ENCODE data around the gene KCNK15. TPM values are rescaled to one million over a fixed set of nuclear protein-coding genes. Genes with fewer than 3 reads are reported as not detected.

KCNK15 gene
- total RNA-seq, 4 donors from 2014 or later: 0.26 to 4.4 (median 2.0) TPM

DNA sequence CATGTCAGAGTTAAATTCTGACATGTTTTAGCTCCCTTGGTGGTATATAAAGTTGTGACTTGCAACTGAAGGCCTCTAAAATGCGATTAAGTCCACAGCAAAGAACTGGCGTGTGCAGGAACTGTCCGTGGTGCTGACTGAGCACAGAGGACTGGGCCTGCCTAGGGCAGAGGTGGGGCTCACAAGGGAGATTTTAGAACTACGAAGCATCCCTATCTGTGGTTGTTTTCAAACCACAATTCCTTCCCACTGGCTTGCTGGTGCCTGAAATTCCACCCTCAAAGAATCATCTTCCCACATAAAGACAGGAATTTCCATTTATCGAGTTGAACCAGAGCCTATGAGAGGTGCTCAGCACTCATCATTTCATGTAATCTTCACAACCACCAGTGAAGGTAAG is 34.6 kb downstream of the KCNK15 start:
- Histone ChIP-seq H3K27ac (no peak overlapping the region), H3K4me1 (no peaks in the 10 kb centered on the region), H3K9me3 (no peaks in the 10 kb centered on the region), H3K36me3 (no peaks in the 10 kb centered on the region), H3K27me3 (no peaks in the 10 kb centered on the region), H3K4me3 (no peak overlapping the region)
- no peak for TF ChIP-seq POLR2A (IDR thresholded peaks at IDR 0.05)
- intact Hi-C loops (cut with DNase I; ENCODE audit: low total_unique reads): no loop called here
- no peak for DNase-seq

- intact Hi-C loops (cut with DNase I; ENCODE audit: low total_unique reads): no loop called here
- Histone ChIP-seq H3K27me3 (no peaks in the 10 kb centered on the region), H3K27ac (no peak overlapping the region), H3K9me3 (no peaks in the 10 kb centered on the region), H3K36me3 (no peaks in the 10 kb centered on the region), H3K4me1 (no peaks in the 10 kb centered on the region), H3K4me3 (no peak overlapping the region)
- DNase-seq: no peak
- no peak for TF ChIP-seq POLR2A (IDR thresholded peaks at IDR 0.05)
Measured at GRCh38 chr20:44781118-44781517, 35.5 kb downstream of the KCNK15 start.

DNA sequence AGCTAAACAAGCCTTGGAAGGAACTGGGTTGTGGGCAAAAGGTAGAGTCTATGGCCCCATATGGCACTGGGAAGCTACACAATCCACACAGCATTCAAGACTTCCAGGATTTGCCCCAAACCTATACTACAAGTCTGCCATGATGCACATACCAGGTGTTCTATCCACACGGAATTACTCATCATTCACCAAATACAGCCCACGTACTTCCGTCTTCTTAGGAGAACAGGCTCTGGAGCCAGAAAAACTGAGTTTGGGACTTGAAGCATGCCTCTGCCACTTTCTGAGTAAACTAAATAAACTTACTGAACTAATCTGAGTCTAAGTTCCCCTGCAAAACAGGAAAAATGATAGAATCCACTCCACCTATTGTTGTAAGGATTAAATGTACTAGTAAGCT is 36.1 kb downstream of the KCNK15 start:
- intact Hi-C loops (cut with DNase I; ENCODE audit: low total_unique reads): no loop called here
- Histone ChIP-seq H3K27me3 (no peaks in the 10 kb centered on the region), H3K36me3 (no peaks in the 10 kb centered on the region), H3K9me3 (no peaks in the 10 kb centered on the region), H3K4me3 (no peak overlapping the region), H3K4me1 (no peaks in the 10 kb centered on the region), H3K27ac (no peak overlapping the region)
- TF ChIP-seq, protein P1, sequence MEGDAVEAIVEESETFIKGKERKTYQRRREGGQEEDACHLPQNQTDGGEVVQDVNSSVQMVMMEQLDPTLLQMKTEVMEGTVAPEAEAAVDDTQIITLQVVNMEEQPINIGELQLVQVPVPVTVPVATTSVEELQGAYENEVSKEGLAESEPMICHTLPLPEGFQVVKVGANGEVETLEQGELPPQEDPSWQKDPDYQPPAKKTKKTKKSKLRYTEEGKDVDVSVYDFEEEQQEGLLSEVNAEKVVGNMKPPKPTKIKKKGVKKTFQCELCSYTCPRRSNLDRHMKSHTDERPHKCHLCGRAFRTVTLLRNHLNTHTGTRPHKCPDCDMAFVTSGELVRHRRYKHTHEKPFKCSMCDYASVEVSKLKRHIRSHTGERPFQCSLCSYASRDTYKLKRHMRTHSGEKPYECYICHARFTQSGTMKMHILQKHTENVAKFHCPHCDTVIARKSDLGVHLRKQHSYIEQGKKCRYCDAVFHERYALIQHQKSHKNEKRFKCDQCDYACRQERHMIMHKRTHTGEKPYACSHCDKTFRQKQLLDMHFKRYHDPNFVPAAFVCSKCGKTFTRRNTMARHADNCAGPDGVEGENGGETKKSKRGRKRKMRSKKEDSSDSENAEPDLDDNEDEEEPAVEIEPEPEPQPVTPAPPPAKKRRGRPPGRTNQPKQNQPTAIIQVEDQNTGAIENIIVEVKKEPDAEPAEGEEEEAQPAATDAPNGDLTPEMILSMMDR (IDR thresholded peaks at IDR 0.05): no peak
- no peak for TF ChIP-seq POLR2A (IDR thresholded peaks at IDR 0.05)
- no peak for DNase-seq

DNA sequence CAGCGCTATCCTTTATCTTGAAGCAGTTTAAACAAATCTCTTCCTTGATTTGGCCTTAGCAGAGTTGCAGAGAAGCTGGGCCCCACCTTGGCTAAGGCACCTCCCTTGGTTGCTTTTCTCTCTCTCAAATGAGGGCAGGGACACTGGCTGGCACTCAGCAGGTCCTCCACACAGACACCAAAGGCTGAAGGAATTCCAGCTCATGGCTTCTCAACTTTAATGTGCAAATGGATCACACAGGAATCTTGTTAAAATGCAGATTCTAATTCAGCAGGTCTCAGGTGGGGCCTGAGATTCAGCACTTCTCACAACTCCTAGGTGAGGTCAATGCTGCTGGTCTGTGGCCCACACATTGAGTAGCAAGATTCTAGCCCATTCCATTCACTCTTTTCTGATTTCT is 39.0 kb downstream of the KCNK15 start:
- Histone ChIP-seq H3K36me3 (no peaks in the 10 kb centered on the region), H3K4me1 (no peaks in the 10 kb centered on the region), H3K27me3 (no peaks in the 10 kb centered on the region), H3K27ac (no peak overlapping the region), H3K9me3 (no peaks in the 10 kb centered on the region), H3K4me3 (no peak overlapping the region)
- TF ChIP-seq POLR2A (IDR thresholded peaks at IDR 0.05): no peak
- TF ChIP-seq, protein P1 (IDR thresholded peaks at IDR 0.05): no peak
- intact Hi-C loops (cut with DNase I; ENCODE audit: low total_unique reads): no loop called here
- DNase-seq: no peak

DNA sequence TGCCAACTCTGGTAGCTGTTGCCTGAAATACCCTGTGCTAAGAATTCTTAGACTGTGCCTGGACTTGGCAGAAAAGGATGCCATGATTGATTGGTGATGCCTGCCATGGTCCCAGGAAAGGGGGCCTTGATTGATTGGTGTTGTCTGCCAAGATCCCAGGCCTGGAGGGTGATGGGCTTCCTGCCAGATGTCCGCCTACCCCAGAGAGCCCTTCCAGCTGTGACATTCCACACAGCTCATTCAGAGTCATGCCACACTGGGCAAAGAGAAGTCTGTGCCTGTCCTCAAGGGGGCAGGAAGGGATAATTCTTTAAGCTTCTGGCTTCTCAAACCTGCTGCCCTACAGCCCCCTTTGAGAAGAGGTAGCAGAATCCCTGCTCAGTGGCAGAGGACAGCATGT is 40.1 kb downstream of the KCNK15 start:
- Histone ChIP-seq H3K36me3 (no peaks in the 10 kb centered on the region), H3K9me3 (no peaks in the 10 kb centered on the region), H3K4me3 (no peak overlapping the region), H3K4me1 (no peaks in the 10 kb centered on the region), H3K27me3 (no peaks in the 10 kb centered on the region), H3K27ac (no peak overlapping the region)
- no peak for DNase-seq
- TF ChIP-seq, protein P1 (IDR thresholded peaks at IDR 0.05): no peak
- no peak for TF ChIP-seq POLR2A (IDR thresholded peaks at IDR 0.05)
- intact Hi-C loops (cut with DNase I; ENCODE audit: low total_unique reads): no loop called here

GRCh38 chr20:44787299-44787698 is 41.6 kb downstream of the KCNK15 start:
- no peak overlapping the region for H3K27ac ChIP-seq
- H3K4me1 ChIP-seq: no peaks in the 10 kb centered on the region
- no peak overlapping the region for H3K4me3 ChIP-seq
- no peaks in the 10 kb centered on the region for H3K9me3 ChIP-seq
- intact Hi-C loops (cut with DNase I; ENCODE audit: low total_unique reads): no loop called here
- H3K36me3 ChIP-seq: no peaks in the 10 kb centered on the region
- no peaks in the 10 kb centered on the region for H3K27me3 ChIP-seq
- TF ChIP-seq POLR2A (IDR thresholded peaks at IDR 0.05): no peak
- TF ChIP-seq, protein P1 (IDR thresholded peaks at IDR 0.05): no peak
- DNase-seq: no peak
